Prostate gland (tissue), 2 donors: ENCODE measurements around the gene PHKB. TPM values are rescaled to one million over a fixed set of nuclear protein-coding genes. Genes with fewer than 3 reads are reported as not detected.
"Not testable (repeated sequence)": the region's sequence is repeated elsewhere in the genome, so short reads cannot be mapped to it uniquely, and the experiment has no call there.

Experiments
- DNase-seq: peaks from one replicate; pipeline ENCODE4 v3.0.0-alpha.2; 2019; ENCODE audit warnings: low spot score
- H3K27ac ChIP-seq, 2 donors: fragments of 200-600 bp; sonication (generic); 2 replicates each; pipeline ENCODE4 v1.5.1; 2017 to 2019
- H3K27me3 ChIP-seq: fragments of 200-600 bp; sonication (generic); replicated peaks from 2 replicates; pipeline ENCODE4 v1.5.1; 2019; ENCODE audit not compliant: insufficient read depth
- H3K36me3 ChIP-seq, 2 donors: fragments of 200-600 bp; sonication (generic); 1 replicate in 1 of 2; 2 replicates in 1 of 2; pipeline versions ENCODE4 v1.5.1 to v1.8.1; 2017 to 2019
- H3K4me1 ChIP-seq: fragments of 200-600 bp; sonication (generic); replicated peaks from 2 replicates; pipeline ENCODE4 v1.5.1; 2019
- H3K4me3 ChIP-seq, 2 donors: fragments of 200-600 bp; sonication (generic); 2 replicates each; pipeline ENCODE4 v1.5.1; 2017 to 2019
- H3K9me3 ChIP-seq: fragments of 200-600 bp; sonication (generic); 2 replicates; pipeline ENCODE4 v1.5.1; 2017
- CTCF ChIP-seq, 4 experiments: fragments of 200-600 bp in 2 of 4; fragments of 450-650 bp in 2 of 4; sonication (generic) in 2 of 4; IDR thresholded peaks; 1 replicate in 3 of 4; 2 replicates in 1 of 4; pipeline ENCODE4 v1.5.1; 2016 to 2019; ENCODE audit warnings: antibody characterized with exemption in 4 of 4, mild to moderate bottlenecking in 2 of 4, moderate library complexity in 2 of 4
- POLR2A ChIP-seq: fragments of 450-650 bp; IDR thresholded peaks from one replicate; pipeline ENCODE4 v1.6.1; 2016; ENCODE audit warnings: antibody characterized with exemption, mild to moderate bottlenecking
- POLR2AphosphoS5 ChIP-seq: sonication (generic); formaldehyde crosslinking; IDR thresholded peaks from one replicate; pipeline ENCODE4 v1.6.1; 2017; ENCODE audit warnings: antibody characterized with exemption
- WGBS: methylation state at CpG from one replicate; pipeline ENCODE4 v1.1.5; 2018; 5-methylcytosine and 5-hydroxymethylcytosine counted together
- intact Hi-C: fragments of 100-400 bp; cut with DNase I; formaldehyde crosslinking; loops from one replicate; pipeline ENCODE4 v1.14.2; 2022
- total RNA-seq, 2 donors: library from RNA; depleted of rRNA; stranded (reverse); fragments of >200 nt; gene quantifications; one replicate each; pipeline ENCODE4 v1.1.0, GENCODE V29; 2016

The PHKB gene
- total RNA-seq, 2 donors from 2014 or later = 70.1 to 93.7 TPM

GRCh38 chr16:47463771-47464624 lies 2.9 kb downstream of the PHKB start:
- WGBS = 60% methylated on average over 11 of the region's 11 CpGs
- H3K27ac ChIP-seq = no peak overlapping the region
- no peaks in the 10 kb centered on the region for H3K4me1 ChIP-seq
- H3K9me3 ChIP-seq = no peaks in the 10 kb centered on the region
- no peak for DNase-seq
- no peaks in the 10 kb centered on the region for H3K36me3 ChIP-seq
- no peaks in the 10 kb centered on the region for H3K27me3 ChIP-seq
- TF ChIP-seq CTCF (IDR thresholded peaks at IDR 0.05) (no peak), POLR2AphosphoS5 (no peak), POLR2A (no peak)
- intact Hi-C loops = loop anchor here (10.0 kb wide), 1 partner anchor 319 kb away; the partner anchor contains the start of gene NETO2
- no peak overlapping the region for H3K4me3 ChIP-seq

GRCh38 chr16:47465919-47466630 lies 4.9 kb downstream of the PHKB start:
- Histone ChIP-seq H3K36me3 (no peaks in the 10 kb centered on the region), H3K4me3 (no peak overlapping the region), H3K9me3 (no peaks in the 10 kb centered on the region), H3K27me3 (no peaks in the 10 kb centered on the region), H3K27ac (no peak overlapping the region), H3K4me1 (no peaks in the 10 kb centered on the region)
- intact Hi-C loops = loop anchor here (10.0 kb wide), 1 partner anchor 321 kb away; the partner anchor contains the start of gene NETO2
- WGBS = 67% methylated on average over 2 of the region's 2 CpGs
- TF ChIP-seq POLR2A (no peak), POLR2AphosphoS5 (no peak), CTCF (IDR thresholded peaks at IDR 0.05) (no peak)
- no peak for DNase-seq

GRCh38 chr16:47467501-47467900 lies 6.4 kb downstream of the PHKB start:
- DNase-seq = no peak
- no peak overlapping the region for H3K4me3 ChIP-seq
- TF ChIP-seq POLR2AphosphoS5 = no peak
- H3K27me3 ChIP-seq = no peaks in the 10 kb centered on the region
- intact Hi-C loops = loop anchor here (10.0 kb wide), 1 partner anchor 323 kb away; the partner anchor contains the start of gene NETO2
- no peaks in the 10 kb centered on the region for H3K4me1 ChIP-seq
- H3K27ac ChIP-seq = no peak overlapping the region
- no peaks in the 10 kb centered on the region for H3K36me3 ChIP-seq
- WGBS = 99% methylated on average over 2 of the region's 2 CpGs
- H3K9me3 ChIP-seq = no peaks in the 10 kb centered on the region

GRCh38 chr16:47468070-47468689 lies 7.0 kb downstream of the PHKB start:
- H3K4me1 ChIP-seq, H3K27me3 ChIP-seq, DNase-seq, H3K27ac ChIP-seq, H3K9me3 ChIP-seq, H3K36me3 ChIP-seq, H3K4me3 ChIP-seq: not testable (repeated sequence)
- WGBS = 96% methylated on average over 7 of the region's 7 CpGs
- intact Hi-C loops = loop anchor here (10.0 kb wide), 1 partner anchor 323 kb away; the partner anchor contains the start of gene NETO2

GRCh38 chr16:47469227-47469626 lies 8.1 kb downstream of the PHKB start:
- TF ChIP-seq CTCF (IDR thresholded peaks at IDR 0.05) (no peak), POLR2AphosphoS5 (no peak), POLR2A (no peak)
- 100% methylated on average over 1 of the region's 1 CpG for WGBS
- Histone ChIP-seq H3K27me3 (no peaks in the 10 kb centered on the region), H3K4me1 (no peaks in the 10 kb centered on the region), H3K27ac (no peak overlapping the region), H3K4me3 (no peak overlapping the region), H3K9me3 (no peaks in the 10 kb centered on the region), H3K36me3 (no peaks in the 10 kb centered on the region)
- intact Hi-C loops = loop anchor here (10.0 kb wide), 1 partner anchor 324 kb away; the partner anchor contains the start of gene NETO2
- DNase-seq = no peak
